ENCODE results near the gene CDH23. TPM values are rescaled to one million over a fixed set of nuclear protein-coding genes. Genes with fewer than 3 reads are reported as not detected.
A peak's percentile ranks its signal among the peaks of the same experiment; 100 is the strongest.

The CDH23 gene
- total RNA-seq, 6 donors from 2014 or later, result 4.7 to 29.3 (median 10.4) TPM

GRCh38 chr10:71613261-71613777, 216.6 kb downstream of the CDH23 start:
- 70 to 83% methylated on average over 2 of the region's 2 CpGs for WGBS, 2 donors
- H3K27me3 ChIP-seq, result no peaks in the 10 kb centered on the region
- no peak overlapping the region for H3K4me3 ChIP-seq
- H3K4me1 ChIP-seq, result peaks cover 7 to 14% (median 13%) of the 10 kb centered on the region in 4 donors
- ATAC-seq (ENCODE audit: low FRiP score in 2 of 2) (peak in 1 of 2 donors; percentile 42), DNase-seq (peak in 1 of 2 donors; percentile 65)
- TF ChIP-seq POLR2AphosphoS5 (IDR thresholded peaks at IDR 0.05) (no peak), CTCF (IDR thresholded peaks at IDR 0.05) (no peak)
- H3K36me3 ChIP-seq, result no peaks in the 10 kb centered on the region
- no peaks in the 10 kb centered on the region for H3K9me3 ChIP-seq
- peak overlapping the region in 2 of 4 donors; percentile 16 to 40 for H3K27ac ChIP-seq

GRCh38 chr10:71613877-71614276, 217.2 kb downstream of the CDH23 start:
- Histone ChIP-seq H3K4me3 (no peak overlapping the region), H3K27me3 (no peaks in the 10 kb centered on the region), H3K9me3 (no peaks in the 10 kb centered on the region), H3K27ac (peak overlapping the region in 1 of 4 donors; percentile 40), H3K4me1 (peaks cover 7 to 14% (median 13%) of the 10 kb centered on the region in 4 donors), H3K36me3 (no peaks in the 10 kb centered on the region)
- no peak for DNase-seq
- WGBS, 2 donors, result 82 to 85% methylated on average over 4 of the region's 4 CpGs
- no peak for TF ChIP-seq POLR2AphosphoS5 (IDR thresholded peaks at IDR 0.05)
- TF ChIP-seq EP300 (IDR thresholded peaks at IDR 0.05), result no peak
- TF ChIP-seq POLR2A (IDR thresholded peaks at IDR 0.05), result no peak
- no peak for TF ChIP-seq CTCF (IDR thresholded peaks at IDR 0.05)
- no peak for ATAC-seq (ENCODE audit: low FRiP score in 2 of 2)

GRCh38 chr10:71614946-71615345, 218.2 kb downstream of the CDH23 start:
- Histone ChIP-seq H3K9me3 (no peaks in the 10 kb centered on the region), H3K4me1 (peaks cover 7 to 16% (median 15%) of the 10 kb centered on the region in 4 donors), H3K27ac (no peak overlapping the region), H3K27me3 (no peaks in the 10 kb centered on the region), H3K36me3 (no peaks in the 10 kb centered on the region), H3K4me3 (no peak overlapping the region)
- WGBS, 2 donors, result 61 to 90% methylated on average over 5 of the region's 5 CpGs
- TF ChIP-seq POLR2A (IDR thresholded peaks at IDR 0.05) (no peak), POLR2AphosphoS5 (IDR thresholded peaks at IDR 0.05) (no peak), EP300 (IDR thresholded peaks at IDR 0.05) (no peak), CTCF (IDR thresholded peaks at IDR 0.05) (no peak)
- no peak for DNase-seq
- ATAC-seq (ENCODE audit: low FRiP score in 2 of 2), result no peak

- TF ChIP-seq POLR2A (IDR thresholded peaks at IDR 0.05), result no peak
- no peak for TF ChIP-seq EP300 (IDR thresholded peaks at IDR 0.05)
- no peak for TF ChIP-seq CTCF (IDR thresholded peaks at IDR 0.05)
- TF ChIP-seq POLR2AphosphoS5 (IDR thresholded peaks at IDR 0.05), result no peak
- no peak for ATAC-seq (ENCODE audit: low FRiP score in 2 of 2)
- Histone ChIP-seq H3K4me3 (no peak overlapping the region), H3K27me3 (no peaks in the 10 kb centered on the region), H3K9me3 (no peaks in the 10 kb centered on the region), H3K36me3 (no peaks in the 10 kb centered on the region), H3K4me1 (peaks cover 7 to 23% (median 17%) of the 10 kb centered on the region in 4 donors), H3K27ac (no peak overlapping the region)
- DNase-seq, result no peak
- WGBS, 2 donors, result 92 to 94% methylated on average over 2 to 24 of the region's 24 CpGs
Measured at GRCh38 chr10:71615538-71616329, 219.0 kb downstream of the CDH23 start.

All from upper lobe of left lung (tissue), 6 donors.